KMS-11 (cell line): Measurements from ENCODE around the gene GCC2.

Source experiments
- H2AFZ ChIP-seq: fragments of 200-600 bp; sonication (generic); 2 replicates; pipeline ENCODE4 v1.6.1; 2016; ENCODE audit warnings: antibody characterized with exemption, mixed run types, low read depth
- H3K27ac ChIP-seq: fragments of 200-600 bp; sonication (generic); 2 replicates; pipeline ENCODE4 v1.6.1; 2016; ENCODE audit warnings: mild to moderate bottlenecking, mixed run types
- H3K27me3 ChIP-seq: fragments of 200-600 bp; sonication (generic); 2 replicates; pipeline ENCODE4 v1.6.1; 2017; ENCODE audit warnings: mild to moderate bottlenecking, low read depth, mixed run types, moderate library complexity; ENCODE audit not compliant: insufficient read depth
- H3K36me3 ChIP-seq: fragments of 200-600 bp; sonication (generic); 2 replicates; pipeline ENCODE4 v1.6.1; 2017; ENCODE audit warnings: mild to moderate bottlenecking, mixed run types; ENCODE audit not compliant: insufficient read depth
- H3K4me1 ChIP-seq: fragments of 200-600 bp; sonication (generic); 2 replicates; pipeline ENCODE4 v1.6.1; 2016; ENCODE audit warnings: mild to moderate bottlenecking, low read depth, mixed run types; ENCODE audit not compliant: poor library complexity, severe bottlenecking
- H3K4me2 ChIP-seq: fragments of 200-600 bp; sonication (generic); 2 replicates; pipeline ENCODE4 v1.7.0; 2016; ENCODE audit warnings: mild to moderate bottlenecking, mixed run types
- H3K4me3 ChIP-seq: fragments of 200-600 bp; sonication (generic); IDR thresholded peaks from 2 replicates; pipeline ENCODE4 v1.6.1; 2017; ENCODE audit warnings: low read depth, low read length, mixed read lengths; ENCODE audit not compliant: insufficient read depth
- H3K79me2 ChIP-seq: fragments of 200-600 bp; sonication (generic); 2 replicates; pipeline ENCODE4 v1.6.1; 2016; ENCODE audit warnings: low read depth, mixed run types; ENCODE audit not compliant: insufficient read depth
- H3K9ac ChIP-seq: fragments of 200-600 bp; sonication (generic); 2 replicates; pipeline ENCODE4 v1.6.1; 2016; ENCODE audit warnings: mild to moderate bottlenecking, mixed run types
- H4K20me1 ChIP-seq: fragments of 200-600 bp; sonication (generic); 2 replicates; pipeline ENCODE4 v1.6.1; 2016; ENCODE audit warnings: mild to moderate bottlenecking, mixed run types; ENCODE audit not compliant: insufficient read depth
- CTCF ChIP-seq: fragments of 200-600 bp; sonication (generic); conservative IDR thresholded peaks from 2 replicates; pipeline ENCODE4 v1.6.1; 2017; ENCODE audit warnings: low read depth, mild to moderate bottlenecking, antibody characterized with exemption, low read length, moderate library complexity, mixed read lengths

GCC2 gene

GRCh38 chr2:108460345-108461037 is 11.5 kb downstream of the GCC2 start:
- no peaks in the 10 kb centered on the region for H3K27me3 ChIP-seq
- TF ChIP-seq CTCF: no peak
- H4K20me1 ChIP-seq: no peaks in the 10 kb centered on the region
- no peak overlapping the region for H3K27ac ChIP-seq
- H3K9ac ChIP-seq: no peak overlapping the region
- H3K4me3 ChIP-seq: no peak overlapping the region
- no peaks in the 10 kb centered on the region for H3K4me1 ChIP-seq
- H3K79me2 ChIP-seq: no peaks in the 10 kb centered on the region
- no peak overlapping the region for H2AFZ ChIP-seq
- H3K4me2 ChIP-seq: no peak overlapping the region
- H3K36me3 ChIP-seq: no peaks in the 10 kb centered on the region

- no peak for TF ChIP-seq CTCF
- Histone ChIP-seq H3K4me1 (no peaks in the 10 kb centered on the region), H3K9ac (no peak overlapping the region), H3K4me2 (no peak overlapping the region), H3K79me2 (no peaks in the 10 kb centered on the region), H3K4me3 (no peak overlapping the region), H4K20me1 (no peaks in the 10 kb centered on the region), H3K27me3 (no peaks in the 10 kb centered on the region), H2AFZ (no peak overlapping the region), H3K36me3 (no peaks in the 10 kb centered on the region), H3K27ac (no peak overlapping the region)
Measured at GRCh38 chr2:108477099-108477498, 28.1 kb downstream of the GCC2 start.

- Histone ChIP-seq H3K9ac (no peak overlapping the region), H3K27ac (no peak overlapping the region), H4K20me1 (no peaks in the 10 kb centered on the region), H2AFZ (no peak overlapping the region), H3K27me3 (no peaks in the 10 kb centered on the region), H3K4me1 (no peaks in the 10 kb centered on the region), H3K36me3 (no peaks in the 10 kb centered on the region), H3K79me2 (no peaks in the 10 kb centered on the region), H3K4me3 (no peak overlapping the region), H3K4me2 (no peak overlapping the region)
- no peak for TF ChIP-seq CTCF
Measured at GRCh38 chr2:108485253-108485652, 36.2 kb downstream of the GCC2 start.

GRCh38 chr2:108490506-108491122 is 41.6 kb downstream of the GCC2 start:
- H3K27me3 ChIP-seq: no peaks in the 10 kb centered on the region
- H3K4me1 ChIP-seq: no peaks in the 10 kb centered on the region
- H3K9ac ChIP-seq: no peak overlapping the region
- no peak overlapping the region for H3K4me3 ChIP-seq
- no peak overlapping the region for H3K4me2 ChIP-seq
- H3K36me3 ChIP-seq: no peaks in the 10 kb centered on the region
- H2AFZ ChIP-seq: no peak overlapping the region
- no peaks in the 10 kb centered on the region for H3K79me2 ChIP-seq
- H3K27ac ChIP-seq: no peak overlapping the region
- TF ChIP-seq CTCF: no peak
- H4K20me1 ChIP-seq: no peaks in the 10 kb centered on the region
